Colonic mucosa (tissue), 4 donors: Measurements from ENCODE around the gene BCL7B. TPM values are rescaled to one million over a fixed set of nuclear protein-coding genes. Genes with fewer than 3 reads are reported as not detected.
A peak's percentile ranks its signal among the peaks of the same experiment; 100 is the strongest.
"Not testable (repeated sequence)": the region's sequence is repeated elsewhere in the genome, so short reads cannot be mapped to it uniquely, and the experiment has no call there.

Experiments used
- DNase-seq: peaks from one replicate; pipeline ENCODE4 v3.0.0-alpha.2; 2020
- H3K27ac ChIP-seq: fragments of 200-600 bp; one replicate; pipeline ENCODE4 v1.8.0; 2021
- H3K27me3 ChIP-seq: fragments of 200-600 bp; one replicate; pipeline ENCODE4 v1.8.0; 2021
- H3K36me3 ChIP-seq: fragments of 200-600 bp; one replicate; pipeline ENCODE4 v1.8.0; 2021
- H3K4me1 ChIP-seq: fragments of 200-600 bp; one replicate; pipeline ENCODE4 v1.8.0; 2021; ENCODE audit warnings: mild to moderate bottlenecking
- H3K4me3 ChIP-seq: fragments of 200-600 bp; one replicate; pipeline ENCODE4 v1.8.0; 2021
- H3K9ac ChIP-seq, 2 donors: one replicate each; pipeline ENCODE4 v1.7.0; 2013; ENCODE audit warnings: control low read depth in 2 of 2, low read depth in 2 of 2, low read length in 2 of 2
- H3K9me3 ChIP-seq: fragments of 200-600 bp; one replicate; pipeline ENCODE4 v1.8.0; 2021
- intact Hi-C: fragments of 100-400 bp; cut with DNase I; formaldehyde crosslinking; loops from one replicate; pipeline ENCODE4 v1.14.1; 2022
- total RNA-seq, 2 donors: library from RNA; stranded (reverse); fragmentation: NEBNext Ultra II Directional in 1 of 2; extraction: Animal tissue kit (Norgen Biotek cat#: 25700) in 1 of 2; gene quantifications; one replicate each; pipeline ENCODE4 v1.2.1, GENCODE V29; 2021
- TF ChIP-seq, protein P1 (sequence below): fragments of 200-600 bp; IDR thresholded peaks from one replicate; pipeline ENCODE4 v1.8.0; 2022; ENCODE audit warnings: antibody characterized with exemption, mild to moderate bottlenecking
- donor health status: healthy.
- donor health status: DM: no; HTN: no; CAD: no.
- donor health status: DM: no; HTN: no; CAD: no.

Gene BCL7B
- total RNA-seq, 2 donors from 2014 or later, result 53.8 to 56.8 TPM

DNA sequence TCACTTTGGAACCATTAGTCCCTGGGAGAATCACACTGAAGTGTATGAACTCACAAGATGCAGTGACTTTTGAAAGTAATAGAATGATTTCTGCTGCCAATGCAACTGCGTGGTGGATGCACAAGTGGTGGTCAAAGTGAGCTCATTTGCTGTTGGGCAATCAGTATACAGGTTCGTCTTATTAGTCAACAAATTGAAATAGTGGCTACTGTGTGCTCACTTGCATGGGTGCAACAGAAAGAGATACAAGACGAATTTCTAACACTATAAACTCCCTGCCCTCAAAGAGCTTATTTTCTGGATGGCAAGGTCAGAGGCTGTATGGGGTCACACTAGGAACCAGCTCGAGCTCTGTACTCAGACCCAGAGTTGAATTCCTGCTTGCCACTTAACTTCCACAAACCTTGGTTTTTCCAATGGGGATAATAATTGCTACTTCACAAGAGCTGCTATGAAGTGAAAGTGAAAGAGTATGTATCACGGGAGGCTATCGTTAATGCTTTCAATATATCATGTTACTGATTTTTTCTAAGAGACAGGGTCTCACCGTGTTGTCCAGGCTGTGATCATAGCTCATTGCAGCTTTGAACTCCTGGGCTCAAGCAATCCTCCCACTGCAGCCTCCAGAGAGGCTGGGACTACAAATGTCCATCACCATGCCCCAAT lies 8.3 kb upstream of the BCL7B start:
- Histone ChIP-seq H3K27ac (no peak overlapping the region), H3K9ac (peak overlapping the region in 1 of 2 donors; percentile 51), H3K4me3 (peak overlapping the region; percentile 28), H3K4me1 (no peaks in the 10 kb centered on the region), H3K27me3 (no peaks in the 10 kb centered on the region), H3K9me3 (no peaks in the 10 kb centered on the region), H3K36me3 (peaks cover 6% of the 10 kb centered on the region)
- intact Hi-C loops, result no loop called here
- DNase-seq, result no peak
- TF ChIP-seq, protein P1, sequence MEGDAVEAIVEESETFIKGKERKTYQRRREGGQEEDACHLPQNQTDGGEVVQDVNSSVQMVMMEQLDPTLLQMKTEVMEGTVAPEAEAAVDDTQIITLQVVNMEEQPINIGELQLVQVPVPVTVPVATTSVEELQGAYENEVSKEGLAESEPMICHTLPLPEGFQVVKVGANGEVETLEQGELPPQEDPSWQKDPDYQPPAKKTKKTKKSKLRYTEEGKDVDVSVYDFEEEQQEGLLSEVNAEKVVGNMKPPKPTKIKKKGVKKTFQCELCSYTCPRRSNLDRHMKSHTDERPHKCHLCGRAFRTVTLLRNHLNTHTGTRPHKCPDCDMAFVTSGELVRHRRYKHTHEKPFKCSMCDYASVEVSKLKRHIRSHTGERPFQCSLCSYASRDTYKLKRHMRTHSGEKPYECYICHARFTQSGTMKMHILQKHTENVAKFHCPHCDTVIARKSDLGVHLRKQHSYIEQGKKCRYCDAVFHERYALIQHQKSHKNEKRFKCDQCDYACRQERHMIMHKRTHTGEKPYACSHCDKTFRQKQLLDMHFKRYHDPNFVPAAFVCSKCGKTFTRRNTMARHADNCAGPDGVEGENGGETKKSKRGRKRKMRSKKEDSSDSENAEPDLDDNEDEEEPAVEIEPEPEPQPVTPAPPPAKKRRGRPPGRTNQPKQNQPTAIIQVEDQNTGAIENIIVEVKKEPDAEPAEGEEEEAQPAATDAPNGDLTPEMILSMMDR, result no peak

DNA sequence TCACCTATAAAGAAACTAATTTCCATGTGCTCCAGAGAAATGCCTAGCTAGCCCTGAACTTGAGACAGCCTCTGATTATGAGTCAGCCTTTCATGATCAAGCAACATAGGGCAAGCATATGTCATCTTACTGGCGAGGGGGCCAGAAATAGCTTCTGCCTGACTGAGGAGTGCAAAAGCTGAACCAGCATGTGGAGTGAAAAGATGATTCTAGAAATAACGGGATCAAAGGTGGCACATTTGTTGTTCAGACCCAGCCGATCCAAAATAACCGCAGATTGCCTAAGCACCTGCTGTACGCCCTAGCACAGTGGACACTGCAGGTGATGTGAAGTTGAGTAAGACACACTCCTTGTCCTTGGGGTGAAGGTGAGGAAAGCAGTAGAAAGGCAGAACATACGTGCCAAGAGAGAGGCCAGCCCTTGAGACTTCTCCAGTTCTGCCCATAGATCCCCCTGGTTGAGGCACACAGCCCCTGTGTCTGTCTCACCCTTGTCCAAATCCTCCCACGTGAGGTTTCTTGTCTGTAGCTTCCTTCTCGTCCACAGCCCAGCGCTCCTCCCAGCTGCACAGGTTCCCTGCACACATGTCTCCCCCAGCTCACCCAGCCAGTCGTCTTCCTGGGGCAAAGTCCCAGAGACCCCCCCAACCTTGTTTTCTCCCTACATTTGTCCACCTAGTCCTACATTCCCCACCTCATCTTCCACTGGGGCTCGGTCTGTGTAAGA lies 2.8 kb upstream of the BCL7B start:
- no peak overlapping the region for H3K9ac ChIP-seq
- H3K27me3 ChIP-seq, result no peaks in the 10 kb centered on the region
- peaks cover 11% of the 10 kb centered on the region for H3K4me1 ChIP-seq
- TF ChIP-seq, protein P1, result no peak
- no peak overlapping the region for H3K27ac ChIP-seq
- no peak overlapping the region for H3K4me3 ChIP-seq
- H3K36me3 ChIP-seq, result no peaks in the 10 kb centered on the region
- H3K9me3 ChIP-seq, result no peaks in the 10 kb centered on the region
- DNase-seq, result no peak
- intact Hi-C loops, result no loop called here

GRCh38 chr7:73557108-73557396 lies 438 bp downstream of the BCL7B start:
- Histone ChIP-seq H3K27ac (peak overlapping the region; percentile 92), H3K4me1 (peaks cover 14% of the 10 kb centered on the region), H3K27me3 (no peaks in the 10 kb centered on the region), H3K9me3 (no peaks in the 10 kb centered on the region), H3K4me3 (peak overlapping the region; percentile 45), H3K36me3 (no peaks in the 10 kb centered on the region), H3K9ac (peak overlapping the region; percentile 97)
- intact Hi-C loops, result no loop called here
- DNase-seq, result peak; percentile 93
- TF ChIP-seq, protein P1, result no peak

GRCh38 chr7:73556208-73557107 lies 1.0 kb downstream of the BCL7B start:
- Histone ChIP-seq H3K9ac (peak overlapping the region; percentile 58 to 97), H3K27me3 (no peaks in the 10 kb centered on the region), H3K4me1 (peaks cover 14% of the 10 kb centered on the region), H3K4me3 (peak overlapping the region; percentile 45), H3K27ac (peak overlapping the region; percentile 92), H3K9me3 (no peaks in the 10 kb centered on the region), H3K36me3 (no peaks in the 10 kb centered on the region)
- no peak for DNase-seq
- TF ChIP-seq, protein P1, result no peak
- intact Hi-C loops, result no loop called here

DNA sequence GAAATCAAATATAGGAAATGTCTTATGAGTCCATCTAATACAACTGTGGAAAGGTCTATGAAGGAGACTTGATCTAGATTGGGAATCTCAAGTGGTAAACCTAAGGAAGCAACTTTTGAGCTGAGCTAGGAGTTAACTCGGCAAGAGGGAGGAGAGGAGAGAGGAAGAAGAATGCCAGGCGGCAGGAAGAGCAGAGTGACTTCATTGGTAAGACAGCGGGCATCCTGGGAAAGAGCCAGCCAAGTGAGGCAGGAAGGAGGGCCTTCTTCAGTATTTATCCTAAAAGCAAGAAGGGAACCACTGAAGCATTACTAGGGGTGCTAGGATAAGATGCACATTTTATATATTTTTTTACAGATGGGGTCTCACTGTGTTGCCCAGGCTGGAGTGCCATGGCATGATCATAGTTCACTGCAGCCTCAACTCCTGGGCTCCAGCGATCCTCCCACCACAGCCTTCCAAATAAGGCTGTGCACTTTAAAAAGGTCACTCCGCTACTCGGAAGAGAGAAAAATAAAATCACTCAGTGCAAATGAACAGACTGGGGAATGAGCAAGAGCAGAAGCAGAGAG lies 2.0 kb downstream of the BCL7B start:
- intact Hi-C loops, result no loop called here
- H3K27me3 ChIP-seq, result no peaks in the 10 kb centered on the region
- no peak for DNase-seq
- peak overlapping the region in 1 of 2 donors; percentile 97 for H3K9ac ChIP-seq
- TF ChIP-seq, protein P1, result no peak
- H3K36me3 ChIP-seq, result peaks cover 5% of the 10 kb centered on the region
- no peaks in the 10 kb centered on the region for H3K9me3 ChIP-seq
- peak overlapping the region; percentile 45 for H3K4me3 ChIP-seq
- H3K4me1 ChIP-seq, result peaks cover 17% of the 10 kb centered on the region
- H3K27ac ChIP-seq, result peak overlapping the region; percentile 92

DNA sequence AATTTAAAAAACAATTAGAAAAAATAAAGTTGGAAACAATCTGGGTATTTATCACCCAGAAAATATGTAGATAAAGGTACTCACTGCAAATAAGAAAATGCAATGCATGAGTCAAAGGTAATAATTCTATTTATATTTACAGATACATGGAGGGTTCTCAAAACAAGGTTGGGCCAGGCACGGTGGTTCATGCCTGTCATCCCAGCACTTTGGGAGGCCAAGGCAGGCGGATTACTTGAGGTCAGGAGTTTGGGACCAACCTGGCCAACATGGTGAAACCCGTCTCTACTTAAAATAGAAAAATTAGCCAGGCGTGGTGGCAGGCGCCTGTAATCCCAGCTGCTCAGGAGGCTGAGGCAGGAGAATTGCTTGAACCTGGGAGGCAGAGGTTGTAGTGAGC lies 7.4 kb downstream of the BCL7B start:
- H3K9ac ChIP-seq, intact Hi-C loops, DNase-seq, H3K27ac ChIP-seq, H3K36me3 ChIP-seq, H3K27me3 ChIP-seq, H3K4me1 ChIP-seq, H3K4me3 ChIP-seq, H3K9me3 ChIP-seq: not testable (repeated sequence)
